Stimulated activated naive CD4-positive, alpha-beta T cell treated with Interleukin-2 at 50 U/mL for 16 hours (primary cell): ENCODE data around the gene DYRK1A.

Source experiments
- DNase-seq: peaks from one replicate; lab custom pipeline; 2025; lab: John Stamatoyannopoulos, UW

The DYRK1A gene

DNA sequence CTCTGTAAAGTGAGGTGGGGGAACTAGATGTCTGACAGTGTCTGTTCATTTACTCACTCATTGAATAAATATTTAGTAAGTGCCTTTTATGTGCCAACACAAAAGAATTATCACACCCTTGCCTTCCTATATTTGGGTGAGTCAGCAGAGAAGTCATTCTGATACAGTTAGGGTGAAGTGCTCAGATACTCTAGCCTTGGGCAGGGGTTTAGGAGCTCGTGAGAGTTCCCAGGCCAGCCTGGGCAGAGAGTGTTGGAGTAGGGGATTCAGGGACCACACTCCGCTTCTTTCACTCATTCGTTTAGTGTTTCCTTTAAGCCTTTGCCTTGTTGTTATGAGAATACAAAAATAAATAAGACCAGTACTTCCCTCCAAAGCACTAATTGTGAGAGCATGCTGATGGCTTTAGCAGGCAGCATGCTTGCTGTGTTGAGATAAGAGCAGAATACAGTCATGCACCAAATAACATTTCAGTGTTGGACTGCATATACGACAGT is 83.9 kb downstream of the DYRK1A start:
- no peak for DNase-seq

DNA sequence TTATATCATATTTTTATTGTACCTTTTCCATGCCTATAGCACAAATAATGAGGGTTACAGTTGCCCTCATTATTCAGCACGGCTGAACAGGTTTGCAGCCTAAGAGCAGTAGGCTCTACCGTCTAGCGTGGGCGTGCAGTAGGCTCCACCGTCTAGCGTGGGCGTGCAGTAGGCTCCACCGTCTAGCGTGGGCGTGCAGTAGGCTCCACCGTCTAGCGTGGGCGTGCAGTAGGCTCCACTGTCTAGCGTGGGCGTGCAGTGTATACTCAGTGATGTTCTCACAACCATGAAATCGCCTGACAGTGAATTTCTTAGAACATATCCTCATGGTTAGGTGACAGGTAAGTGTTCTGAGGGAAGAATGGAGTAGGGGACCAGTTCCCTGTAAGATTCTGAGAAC is 84.9 kb downstream of the DYRK1A start:
- no peak for DNase-seq

DNA sequence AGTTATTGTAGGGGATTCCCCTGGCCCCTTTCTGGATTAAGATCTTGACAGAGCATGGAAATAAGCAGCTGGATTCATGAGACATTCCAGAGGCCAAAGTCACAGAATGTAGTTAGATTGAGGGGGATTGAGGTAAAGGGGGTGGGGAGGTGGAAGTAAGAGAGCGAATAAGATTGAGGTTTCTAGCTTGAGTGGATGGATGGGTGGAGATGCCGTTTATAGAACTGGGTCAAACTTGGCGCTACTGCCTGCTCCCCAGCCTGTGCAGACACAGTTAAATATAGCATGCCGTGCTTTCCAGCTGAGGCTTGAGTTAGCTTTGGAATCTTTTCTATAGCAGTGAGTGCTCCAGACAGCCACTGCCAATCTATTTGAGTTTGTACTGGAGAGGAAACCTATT is 85.7 kb downstream of the DYRK1A start:
- DNase-seq: no peak

DNA sequence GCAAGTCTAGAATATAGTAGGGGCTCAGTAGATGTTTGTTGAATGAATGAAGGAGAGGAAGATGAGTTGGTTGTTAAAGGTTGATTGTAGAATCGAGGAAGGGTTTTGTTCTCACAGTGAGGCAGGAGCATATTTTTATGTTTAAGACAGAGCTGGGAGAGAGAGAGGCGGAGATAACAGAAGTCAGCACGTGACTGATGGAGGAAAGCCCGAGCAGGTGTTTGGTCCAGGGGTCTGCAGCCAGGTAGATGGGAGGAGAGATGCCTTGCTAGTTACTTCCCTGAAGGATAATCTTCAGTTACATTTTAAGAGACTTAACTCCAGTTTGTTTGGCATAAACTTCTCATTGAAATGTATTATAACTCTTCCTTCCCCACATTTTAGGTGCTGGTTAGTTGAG is 86.8 kb downstream of the DYRK1A start:
- no peak for DNase-seq

DNA sequence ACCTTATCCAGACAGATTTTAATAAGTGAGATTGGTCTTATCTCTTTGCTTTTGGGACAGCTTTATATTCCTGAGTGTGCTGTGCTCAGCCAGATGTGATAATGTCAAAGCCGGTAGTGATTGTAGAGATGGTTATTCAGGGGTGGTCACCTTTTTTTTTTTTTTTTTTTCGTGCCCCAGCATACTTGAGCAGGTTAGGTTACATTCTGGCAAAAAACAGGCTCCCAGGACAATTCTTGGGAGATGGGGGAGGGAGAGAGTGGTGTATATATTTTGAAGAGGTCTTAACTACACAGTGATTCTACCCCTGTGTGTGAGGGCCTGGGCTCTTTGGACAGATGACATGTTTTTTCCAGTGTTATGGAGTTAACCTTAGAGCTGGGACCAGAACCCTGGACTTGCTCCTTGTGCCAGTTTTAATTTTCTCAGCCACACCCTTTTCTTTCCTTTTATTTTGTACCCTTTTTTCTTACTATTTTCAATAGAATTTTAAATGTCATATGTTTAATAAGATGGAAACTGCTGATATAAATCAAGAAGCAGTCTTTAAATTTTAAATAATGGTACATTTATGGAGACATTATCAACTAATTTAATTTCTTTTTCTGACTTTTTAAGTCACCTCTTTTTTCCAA is 88.4 kb downstream of the DYRK1A start:
- DNase-seq: no peak

DNA sequence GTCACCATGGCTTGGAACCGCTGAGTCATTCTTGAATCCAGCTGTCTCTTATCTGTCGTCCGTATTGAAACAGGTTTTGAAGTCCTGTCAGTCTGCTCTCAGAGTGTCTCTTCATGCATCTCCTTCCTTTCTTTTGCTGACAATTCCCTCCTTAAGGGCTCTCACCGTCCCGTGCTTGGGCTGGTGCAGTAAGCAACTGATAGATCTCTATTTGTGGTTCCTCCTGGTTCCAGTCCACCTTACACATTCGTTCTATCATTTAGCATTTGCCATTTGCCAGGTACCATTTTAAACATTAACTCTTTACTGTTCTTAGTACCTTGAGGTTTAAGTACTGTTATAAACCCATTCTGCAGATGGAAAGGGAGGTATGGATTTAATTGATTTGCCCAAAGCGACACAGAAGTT is 88.9 kb downstream of the DYRK1A start:
- DNase-seq: no peak

DNA sequence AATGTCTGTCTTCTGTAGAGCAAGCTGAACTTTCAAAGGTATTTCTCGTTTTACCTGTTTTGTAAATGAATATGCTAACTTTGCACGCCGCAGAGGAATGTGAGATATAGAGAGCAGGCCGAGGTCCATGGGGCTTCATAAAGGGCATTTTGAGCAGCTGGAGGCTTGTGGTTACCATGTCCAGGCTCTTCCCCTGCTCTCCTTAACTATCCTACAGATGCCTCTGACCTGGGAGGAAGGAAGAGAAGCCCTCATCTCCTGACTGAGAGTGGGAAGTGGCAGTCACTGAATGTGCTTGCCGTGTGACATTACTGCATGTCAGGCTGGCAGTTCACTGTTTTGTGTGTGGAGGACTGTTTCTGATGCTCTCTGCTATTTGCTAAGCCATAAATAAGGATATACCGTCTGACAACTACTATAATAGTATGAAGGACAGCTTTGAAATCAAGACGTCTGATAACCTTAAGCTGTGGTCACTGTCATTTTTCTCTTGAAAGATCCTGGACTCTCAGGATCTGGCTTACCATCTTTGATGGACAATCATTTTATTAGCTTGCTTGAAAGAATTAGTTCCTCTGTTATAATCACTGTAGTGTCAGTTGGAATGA is 92.2 kb downstream of the DYRK1A start:
- no peak for DNase-seq

DNA sequence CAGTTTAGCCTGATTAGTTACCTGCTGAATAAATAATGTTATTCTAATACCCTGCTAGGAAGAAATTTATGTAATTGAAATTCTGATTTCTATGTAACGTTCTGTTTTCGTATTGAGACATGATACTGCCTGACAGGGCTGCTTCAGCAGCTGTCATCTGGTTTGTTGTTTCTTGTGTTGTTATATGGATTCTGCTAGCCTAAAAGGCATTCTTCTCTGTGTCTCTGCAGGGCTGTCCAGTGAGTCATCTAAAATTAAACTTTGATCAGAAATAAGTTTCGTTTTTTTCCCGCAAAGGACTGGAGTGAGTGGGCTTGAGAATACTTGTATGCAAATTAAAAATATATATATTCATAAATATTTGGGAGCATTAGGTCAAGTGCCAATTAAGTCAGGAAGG is 93.0 kb downstream of the DYRK1A start:
- DNase-seq: no peak

DNA sequence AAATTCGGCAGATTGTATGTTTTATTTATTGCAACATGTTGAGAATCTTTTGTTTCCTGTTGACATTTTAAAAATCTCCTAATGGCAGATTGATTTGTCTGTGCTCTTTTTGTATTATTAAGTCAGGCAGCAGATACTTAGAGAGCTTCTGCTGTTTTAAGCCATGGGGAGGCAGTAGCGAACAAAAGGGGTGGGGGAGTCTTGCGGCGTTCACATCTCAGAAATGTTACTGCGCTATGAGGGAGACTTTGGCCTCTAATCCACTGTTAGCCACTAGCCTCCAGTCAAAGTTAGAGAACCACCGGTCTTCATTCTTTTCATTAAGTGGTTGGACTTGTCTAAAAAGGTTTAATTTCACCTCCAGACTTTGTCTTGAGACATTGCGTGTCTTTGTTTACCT is 93.6 kb downstream of the DYRK1A start:
- no peak for DNase-seq

DNA sequence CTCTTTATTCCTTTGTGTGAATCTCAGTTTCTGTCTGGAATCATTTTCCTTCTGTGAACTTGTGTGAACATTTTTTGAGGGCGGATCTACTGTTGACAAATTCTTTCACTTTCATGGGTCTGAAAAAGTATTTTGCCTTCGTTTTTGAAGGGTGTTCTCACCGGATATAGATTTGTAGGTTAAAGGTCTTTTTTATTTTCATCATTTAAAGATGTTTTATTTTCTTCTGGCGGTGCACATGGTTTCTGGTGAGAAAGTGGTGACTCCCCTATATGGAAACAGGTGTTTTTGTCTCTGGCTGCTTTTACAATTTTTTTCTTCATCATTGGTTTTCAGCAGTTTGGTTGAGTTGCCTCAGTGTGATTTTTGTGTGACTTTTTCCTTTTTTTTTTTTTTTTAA is 94.9 kb downstream of the DYRK1A start:
- no peak for DNase-seq

DNA sequence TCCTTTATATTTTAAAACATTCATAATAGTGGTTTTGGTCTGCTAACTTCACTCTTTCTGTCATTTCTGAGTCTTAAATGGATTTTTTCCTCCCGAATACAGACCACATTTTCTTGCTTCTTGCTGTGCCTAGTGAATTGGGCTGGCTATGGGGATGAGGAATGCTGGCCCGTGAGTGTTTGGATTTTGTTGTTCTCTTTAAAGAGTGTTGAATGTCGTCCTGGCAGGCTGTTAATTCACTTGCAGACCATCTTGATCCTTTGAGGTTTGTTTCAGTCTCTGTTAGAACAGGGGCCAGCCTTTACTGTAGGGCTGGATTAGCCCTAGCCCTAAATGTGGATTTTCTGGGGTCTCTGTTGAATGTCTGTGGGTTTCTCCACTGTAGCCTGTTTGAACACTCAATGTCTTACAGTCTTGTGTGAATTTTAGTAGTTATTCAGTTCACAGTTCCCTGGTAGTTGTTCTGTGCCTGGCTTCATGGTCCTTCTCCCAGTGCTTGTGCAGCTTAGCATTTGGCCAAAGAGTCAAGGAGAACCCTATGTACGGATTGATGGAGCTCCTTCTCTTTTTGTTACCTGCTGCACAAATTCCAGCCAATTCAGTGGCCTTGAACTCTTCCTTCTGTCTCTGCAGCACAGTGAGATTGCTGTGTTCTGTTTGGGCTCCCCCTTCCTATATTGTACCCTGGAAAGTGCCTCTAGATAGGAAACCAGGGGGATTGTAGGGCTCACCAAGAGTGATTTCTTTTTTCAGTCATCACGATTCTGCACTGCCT is 95.7 kb downstream of the DYRK1A start:
- DNase-seq: no peak

DNA sequence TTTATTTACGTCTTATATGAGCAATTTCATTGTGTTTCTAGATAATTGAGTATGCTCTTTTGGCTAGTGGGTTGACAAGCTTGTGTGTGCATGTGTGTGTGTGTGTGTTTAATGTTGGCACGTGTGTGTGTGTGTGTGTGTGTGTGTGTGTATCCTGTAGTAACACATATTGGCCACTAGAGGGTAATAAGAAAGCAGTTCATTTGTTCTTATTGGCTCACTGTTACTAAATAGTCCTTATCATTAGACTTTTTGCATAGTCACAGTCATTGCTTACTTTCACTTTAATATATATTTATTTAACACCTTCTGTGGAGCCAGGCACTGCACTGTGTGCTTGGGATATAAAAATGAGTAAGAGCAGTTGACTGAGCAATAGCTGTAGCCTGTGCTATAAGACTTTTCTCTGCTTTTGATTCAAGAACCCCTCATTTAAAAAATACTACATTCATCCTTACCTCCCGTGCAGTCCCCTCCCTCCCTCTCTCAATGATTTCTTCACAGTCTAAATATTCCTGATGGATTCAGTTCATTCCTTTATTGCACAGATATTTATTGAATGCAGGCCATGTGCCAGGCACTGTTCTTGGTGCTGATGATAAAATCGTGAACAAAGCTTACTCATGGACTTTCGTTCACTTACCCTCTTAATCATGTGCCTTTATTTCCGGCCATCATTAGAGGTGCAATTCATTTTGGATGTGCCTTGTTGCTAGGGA is 96.7 kb downstream of the DYRK1A start:
- DNase-seq: peak; percentile 7

DNA sequence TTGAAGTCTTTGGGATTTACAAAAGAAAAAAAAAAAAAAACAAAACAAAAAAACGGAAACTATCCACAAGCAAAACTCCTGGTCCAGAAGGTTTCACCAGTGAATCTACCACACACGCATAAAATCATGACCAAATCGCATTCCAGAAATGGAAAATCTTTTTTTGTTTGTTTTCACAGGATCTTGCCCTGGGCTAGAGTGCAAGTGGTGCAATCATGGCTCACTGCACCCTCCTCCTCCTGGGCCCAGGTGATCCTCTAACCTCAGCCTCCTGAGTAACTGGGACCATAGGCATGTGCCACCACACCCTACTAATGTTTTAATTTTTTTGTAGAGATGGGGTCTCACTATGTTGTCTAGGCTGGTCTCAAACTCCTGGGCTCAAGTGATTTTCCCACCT is 100.5 kb downstream of the DYRK1A start:
- DNase-seq: no peak

DNA sequence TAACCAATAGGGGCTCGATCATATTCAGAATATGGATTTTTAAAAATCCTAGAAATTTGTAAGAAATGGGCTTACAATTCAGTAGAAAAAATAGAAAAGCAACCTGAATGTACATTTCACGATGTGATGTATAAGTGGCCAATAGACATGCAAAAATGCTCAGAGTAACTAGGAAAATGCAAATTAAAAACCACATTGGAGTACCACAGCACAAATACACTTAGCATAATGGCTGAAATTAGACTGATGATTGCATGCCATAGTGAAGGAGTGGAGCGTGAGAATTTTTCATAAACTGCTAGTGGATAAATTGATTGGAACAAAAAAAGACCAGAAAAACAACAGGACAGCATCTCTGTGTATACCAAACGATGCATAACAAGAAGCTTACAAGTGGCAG is 102.3 kb downstream of the DYRK1A start:
- no peak for DNase-seq

DNA sequence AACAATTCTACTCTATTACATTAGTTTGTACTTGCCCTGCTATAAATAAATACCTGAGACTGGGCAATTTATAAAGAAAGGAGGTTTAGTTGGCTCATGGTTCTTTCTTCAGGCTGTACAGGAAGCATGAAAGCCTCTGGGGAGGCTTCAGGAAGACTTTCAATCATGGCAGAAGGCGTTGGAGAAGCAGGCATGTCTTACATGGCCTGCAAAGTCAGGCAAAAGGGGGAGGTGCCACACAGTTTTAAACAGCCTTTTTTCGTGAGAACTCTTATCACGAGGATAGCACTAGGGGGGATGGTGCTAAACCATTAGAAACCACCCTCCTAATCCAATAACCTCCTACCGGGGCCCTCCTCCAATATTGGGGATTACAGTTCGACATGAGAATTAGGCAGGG is 102.9 kb downstream of the DYRK1A start:
- no peak for DNase-seq

DNA sequence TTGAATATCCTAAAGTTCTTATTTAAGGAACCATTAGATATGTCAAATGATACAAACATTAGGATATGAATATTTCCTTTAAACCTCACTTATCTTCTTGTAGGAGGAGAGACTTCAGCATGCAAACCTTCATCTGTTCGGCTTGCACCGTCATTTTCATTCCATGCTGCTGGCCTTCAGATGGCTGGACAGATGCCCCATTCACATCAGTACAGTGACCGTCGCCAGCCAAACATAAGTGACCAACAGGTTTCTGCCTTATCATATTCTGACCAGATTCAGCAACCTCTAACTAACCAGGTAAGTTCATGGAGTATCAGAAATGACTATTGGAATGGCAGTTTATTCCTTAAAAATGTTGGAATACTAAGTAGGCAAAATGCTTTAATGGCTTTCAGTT is 106.0 kb downstream of the DYRK1A start:
- no peak for DNase-seq

DNA sequence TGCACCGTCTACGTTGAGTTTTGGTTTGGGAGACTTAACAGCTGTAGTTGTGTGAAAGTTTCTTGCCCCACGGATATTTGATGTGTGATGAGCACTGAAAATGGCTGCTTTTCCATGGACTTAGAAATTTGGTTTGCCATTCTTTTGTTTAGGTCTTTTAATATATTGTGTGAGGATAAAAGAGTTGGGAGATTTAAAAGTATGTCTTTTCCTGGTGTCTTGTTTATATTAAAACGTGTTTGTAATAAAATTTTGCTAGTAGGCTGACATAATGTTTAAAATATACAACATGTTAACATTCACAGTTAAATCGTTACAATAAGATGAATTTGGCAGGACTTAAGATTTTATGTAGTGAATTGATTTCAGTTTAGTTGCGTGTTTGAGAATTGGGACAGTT is 106.9 kb downstream of the DYRK1A start:
- no peak for DNase-seq

DNA sequence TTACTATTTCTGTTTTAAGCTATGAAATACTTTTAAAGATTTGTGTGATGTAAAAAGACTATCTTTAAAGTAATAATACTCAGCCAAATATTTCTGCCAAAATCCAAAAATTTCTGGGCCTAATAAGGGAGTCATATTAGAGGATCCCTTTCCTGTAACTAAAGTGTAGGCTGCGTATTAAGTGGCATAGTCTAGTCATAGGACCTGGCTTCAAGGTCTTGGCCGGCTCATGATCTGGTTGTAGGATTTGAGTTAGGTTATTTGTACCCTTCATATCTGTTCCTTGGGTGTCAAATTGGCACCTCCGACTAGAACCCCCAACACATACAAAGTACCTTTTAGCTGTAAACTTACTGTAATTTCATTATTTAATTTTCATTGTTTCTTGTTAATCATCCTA is 107.8 kb downstream of the DYRK1A start:
- DNase-seq: no peak

DNA sequence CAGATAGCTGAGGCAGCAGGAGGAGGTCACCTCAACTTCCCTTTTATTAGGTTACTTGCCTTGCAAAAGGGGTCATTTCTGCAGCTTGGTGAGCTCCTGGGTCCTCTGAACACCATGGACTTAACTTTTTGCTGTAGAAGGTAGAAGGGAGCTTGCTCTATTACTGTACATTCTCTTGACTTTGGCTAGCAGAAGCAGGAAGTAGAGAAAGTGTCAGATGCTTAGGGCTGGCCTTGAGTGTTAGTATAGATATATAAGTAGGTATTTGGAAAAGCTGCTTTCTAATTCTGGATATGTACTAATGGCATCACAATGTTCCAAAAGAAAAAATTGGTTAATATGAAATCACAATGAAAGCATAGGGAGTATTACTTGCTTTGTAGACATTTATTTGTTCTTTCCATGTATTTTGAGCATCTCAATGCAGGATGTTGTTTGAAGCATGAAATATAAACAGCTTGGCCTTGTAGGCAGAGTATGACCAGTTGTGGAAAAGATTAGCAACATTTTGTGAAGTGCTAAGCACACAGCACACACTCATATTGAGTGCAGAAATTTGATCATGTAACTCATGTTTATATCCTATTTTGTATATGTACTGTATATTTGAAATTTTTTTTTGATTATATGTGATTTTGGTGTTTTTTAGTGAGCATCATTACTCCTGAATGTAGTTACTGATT is 108.8 kb downstream of the DYRK1A start:
- no peak for DNase-seq

DNA sequence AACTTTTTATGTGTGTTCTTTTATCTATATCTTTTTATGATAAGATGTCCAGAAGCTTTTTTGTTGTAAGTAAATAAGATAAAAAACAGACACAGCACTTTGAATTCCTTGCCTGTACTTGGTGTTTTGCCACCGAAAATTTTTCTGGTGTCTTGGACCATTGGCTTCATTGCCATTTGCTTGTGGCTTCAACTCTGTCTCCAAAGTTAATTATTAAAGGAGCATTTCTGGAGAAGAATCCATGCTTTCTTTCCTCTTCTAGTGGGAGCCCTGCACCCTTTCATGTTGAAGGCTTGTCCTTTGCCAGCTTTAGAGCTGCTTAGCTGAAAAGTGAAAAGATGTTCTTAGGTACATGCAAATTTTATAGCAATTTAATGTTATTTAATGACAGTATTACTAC is 112.2 kb downstream of the DYRK1A start:
- no peak for DNase-seq

DNA sequence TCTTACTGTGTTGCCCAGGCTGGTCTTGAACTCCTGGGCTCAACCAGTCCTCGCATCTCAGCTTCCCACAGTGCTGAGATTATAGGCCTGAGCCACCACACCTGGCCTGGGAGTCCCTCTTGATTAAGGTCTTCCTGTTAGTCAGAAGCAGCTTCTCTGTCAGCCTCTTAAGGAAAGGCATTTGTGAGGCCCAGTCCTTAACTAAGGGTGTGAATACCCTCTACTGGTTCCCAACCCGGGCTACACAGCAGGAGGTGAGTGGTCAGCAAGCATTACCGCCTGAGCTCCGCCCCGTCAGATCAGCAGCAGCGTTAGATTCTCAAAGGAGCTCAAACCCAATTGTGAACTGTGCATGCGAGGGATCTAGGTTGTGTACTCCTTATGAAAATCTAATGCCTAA is 117.2 kb downstream of the DYRK1A start:
- DNase-seq: no peak
